ENCODE results near the gene IFTAP. TPM values are rescaled to one million over a fixed set of nuclear protein-coding genes. Genes with fewer than 3 reads are reported as not detected.
"Not testable (repeated sequence)": the region's sequence is repeated elsewhere in the genome, so short reads cannot be mapped to it uniquely, and the experiment has no call there.

The IFTAP gene
- total RNA-seq, 4 donors from 2014 or later: 1.5 to 14.9 (median 8.6) TPM

- no peak overlapping the region for H3K4me3 ChIP-seq
- TF ChIP-seq CTCF (IDR thresholded peaks at IDR 0.05) (no peak), POLR2A (IDR thresholded peaks at IDR 0.05) (no peak)
- H3K27me3 ChIP-seq: no peaks in the 10 kb centered on the region
- no peaks in the 10 kb centered on the region for H3K4me1 ChIP-seq
- no peaks in the 10 kb centered on the region for H3K36me3 ChIP-seq
- H3K27ac ChIP-seq: no peak overlapping the region
- no peak for DNase-seq
- no peaks in the 10 kb centered on the region for H3K9me3 ChIP-seq
Observed at GRCh38 chr11:36628765-36629244, 34.5 kb downstream of the IFTAP start.

GRCh38 chr11:36631774-36632173 lies 37.5 kb downstream of the IFTAP start:
- H3K27ac ChIP-seq: no peak overlapping the region
- H3K4me3 ChIP-seq: no peak overlapping the region

GRCh38 chr11:36635066-36635862 lies 41.0 kb downstream of the IFTAP start:
- H3K27ac ChIP-seq: no peak overlapping the region
- no peaks in the 10 kb centered on the region for H3K4me1 ChIP-seq
- no peak overlapping the region for H3K4me3 ChIP-seq
- no peak for TF ChIP-seq POLR2A (IDR thresholded peaks at IDR 0.05)
- no peak for TF ChIP-seq CTCF (IDR thresholded peaks at IDR 0.05)
- no peaks in the 10 kb centered on the region for H3K36me3 ChIP-seq
- no peaks in the 10 kb centered on the region for H3K9me3 ChIP-seq
- DNase-seq: no peak
- H3K27me3 ChIP-seq: no peaks in the 10 kb centered on the region

More at GRCh38 chr11:36631774-36632173, 37.5 kb downstream of the IFTAP start:
- no peaks in the 10 kb centered on the region for H3K4me1 ChIP-seq
- no peaks in the 10 kb centered on the region for H3K9me3 ChIP-seq
- TF ChIP-seq CTCF (IDR thresholded peaks at IDR 0.05) (no peak), POLR2A (IDR thresholded peaks at IDR 0.05) (no peak)
- no peaks in the 10 kb centered on the region for H3K27me3 ChIP-seq
- H3K36me3 ChIP-seq: no peaks in the 10 kb centered on the region
- DNase-seq: no peak

- TF ChIP-seq POLR2A (IDR thresholded peaks at IDR 0.05): no peak
- no peak for TF ChIP-seq CTCF (IDR thresholded peaks at IDR 0.05)
- no peak overlapping the region for H3K27ac ChIP-seq
- H3K9me3 ChIP-seq: no peaks in the 10 kb centered on the region
- DNase-seq: no peak
- no peak overlapping the region for H3K4me3 ChIP-seq
- H3K27me3 ChIP-seq: no peaks in the 10 kb centered on the region
- H3K36me3 ChIP-seq: no peaks in the 10 kb centered on the region
- no peaks in the 10 kb centered on the region for H3K4me1 ChIP-seq
Observed at GRCh38 chr11:36638556-36638955, 44.3 kb downstream of the IFTAP start.

GRCh38 chr11:36657610-36658267 lies 63.4 kb downstream of the IFTAP start:
- Histone ChIP-seq H3K4me3 (no peak overlapping the region), H3K27me3 (no peaks in the 10 kb centered on the region)
- no peak for TF ChIP-seq POLR2A (IDR thresholded peaks at IDR 0.05)
- no peak for TF ChIP-seq CTCF (IDR thresholded peaks at IDR 0.05)

GRCh38 chr11:36661359-36661758 lies 67.1 kb downstream of the IFTAP start:
- not testable (repeated sequence) for H3K27me3 ChIP-seq, H3K4me3 ChIP-seq, H3K4me1 ChIP-seq, H3K27ac ChIP-seq, H3K36me3 ChIP-seq, H3K9me3 ChIP-seq, DNase-seq

More at GRCh38 chr11:36657610-36658267, 63.4 kb downstream of the IFTAP start:
- DNase-seq: no peak
- no peaks in the 10 kb centered on the region for H3K9me3 ChIP-seq
- H3K36me3 ChIP-seq: no peaks in the 10 kb centered on the region
- H3K4me1 ChIP-seq: no peaks in the 10 kb centered on the region
- H3K27ac ChIP-seq: no peak overlapping the region

All from Peyer's patch (tissue), 4 donors.